CD4-positive, alpha-beta T cell treated with Interleukin-15 for 4 hours (primary cell): Measurements from ENCODE around the gene SLC25A21.
"Not testable (repeated sequence)": the region's sequence is repeated elsewhere in the genome, so short reads cannot be mapped to it uniquely, and the experiment has no call there.

Source experiments
- DNase-seq: peaks from one replicate; pipeline ENCODE4 v3.0.0-alpha.2; 2020; ENCODE audit warnings: low spot score

The SLC25A21 gene

DNA sequence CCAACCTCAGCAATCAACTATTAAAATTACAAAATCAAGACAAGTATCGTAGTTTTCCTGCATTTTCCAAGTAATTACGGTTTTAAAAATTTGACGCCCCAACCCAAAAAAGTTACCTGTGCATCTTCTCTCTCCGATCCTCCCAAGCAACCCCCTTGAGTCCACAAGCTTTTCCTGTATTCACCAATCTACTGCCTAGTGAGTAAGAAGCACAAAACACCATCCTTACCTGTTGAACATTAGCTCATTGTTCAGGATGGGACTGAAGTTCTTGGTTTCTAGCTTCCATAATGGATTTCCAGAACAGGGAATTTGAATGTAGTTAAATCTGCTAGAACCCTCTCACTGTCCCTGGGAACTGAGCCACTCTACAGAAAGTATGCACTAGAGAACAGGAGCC is 348.8 kb downstream of the SLC25A21 start:
- DNase-seq = no peak

DNA sequence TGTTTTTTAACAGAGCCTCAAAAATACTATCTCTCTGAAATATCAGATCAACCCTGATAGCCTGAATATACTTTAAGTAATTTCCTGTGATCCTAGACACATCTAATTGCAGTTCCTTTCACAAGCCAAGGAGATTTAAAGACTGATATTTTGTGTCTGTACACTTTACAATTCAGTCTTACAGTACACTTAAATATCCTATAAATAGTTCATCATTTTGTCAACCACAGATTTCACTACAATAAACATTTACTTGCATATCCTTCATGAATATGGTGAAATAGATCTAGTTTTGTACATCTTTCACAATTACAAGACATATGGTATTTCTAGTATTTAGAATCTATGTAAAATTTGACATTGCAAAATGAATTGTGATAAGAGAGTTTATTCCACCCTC is 349.7 kb downstream of the SLC25A21 start:
- DNase-seq = no peak

DNA sequence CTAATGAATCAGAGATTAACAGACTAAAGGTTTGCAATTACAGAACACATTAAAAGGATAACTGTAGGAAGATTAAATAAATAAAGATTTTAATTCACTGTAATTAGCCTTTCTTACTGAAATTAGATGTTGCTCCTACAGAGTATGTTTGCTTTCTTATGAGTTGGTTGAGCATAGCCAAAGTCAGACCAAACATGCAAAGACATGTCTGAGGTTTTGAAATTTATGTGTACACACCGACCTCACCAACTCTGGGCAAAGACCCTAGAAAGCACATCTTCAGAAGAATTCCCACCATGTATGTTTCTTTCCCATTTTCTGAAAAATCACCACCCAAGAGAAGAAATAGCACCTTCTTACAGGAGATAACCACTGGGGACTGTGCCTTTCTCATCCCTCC is 351.5 kb downstream of the SLC25A21 start:
- no peak for DNase-seq

DNA sequence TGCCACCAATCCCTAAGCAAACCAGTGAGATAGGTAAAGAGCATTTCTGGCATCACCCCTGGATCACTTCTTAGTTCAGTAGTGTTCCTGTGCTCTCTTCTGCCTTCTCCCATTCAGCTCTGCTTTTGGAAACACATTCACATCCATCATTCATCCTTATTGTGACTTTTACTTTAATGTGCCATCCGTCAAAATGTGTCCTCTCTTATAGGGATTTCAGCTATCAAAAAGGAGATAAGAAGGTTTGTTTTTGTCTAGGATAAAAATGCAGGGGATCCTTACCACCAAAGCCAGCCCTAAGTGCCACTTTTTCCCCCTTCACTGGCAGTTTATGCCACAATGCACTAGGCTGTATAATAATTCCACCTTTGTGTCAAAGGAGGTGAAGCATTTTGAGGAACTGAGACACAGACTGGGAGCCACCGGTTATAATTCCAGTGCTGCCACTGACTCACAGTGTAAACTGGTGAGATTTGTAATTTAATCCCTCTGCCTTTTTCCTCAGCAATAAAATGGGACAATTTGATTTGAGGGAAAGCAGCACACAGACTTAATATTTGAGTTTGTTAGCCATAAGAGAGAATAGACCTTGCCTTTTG is 352.2 kb downstream of the SLC25A21 start:
- no peak for DNase-seq

DNA sequence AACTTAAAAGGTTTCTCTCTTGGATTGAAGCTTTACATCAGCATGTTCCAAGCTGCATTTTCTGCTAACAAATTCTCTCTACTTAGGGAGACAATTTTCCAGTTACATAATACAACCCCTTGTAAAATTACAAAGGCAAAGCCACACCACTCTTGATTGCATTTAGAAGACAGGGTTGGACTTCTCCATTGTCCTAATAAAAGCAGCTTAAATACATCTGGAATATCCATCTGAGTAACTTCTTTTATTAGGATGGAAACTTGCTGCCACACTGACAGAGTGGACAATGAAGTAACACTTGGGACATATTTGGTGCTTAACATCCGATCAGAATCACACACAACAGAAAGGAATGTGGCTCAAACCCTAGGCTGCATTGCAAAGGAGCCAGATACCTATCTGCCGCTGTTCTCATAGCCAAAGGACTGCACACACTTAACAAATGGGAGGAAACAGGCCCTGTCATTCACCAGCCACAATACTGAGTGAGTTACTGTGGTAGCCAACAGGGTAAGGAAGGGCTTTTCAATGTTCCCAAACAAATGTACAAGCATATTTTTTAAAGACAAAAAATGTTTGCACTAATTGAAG is 353.5 kb downstream of the SLC25A21 start:
- DNase-seq = no peak

DNA sequence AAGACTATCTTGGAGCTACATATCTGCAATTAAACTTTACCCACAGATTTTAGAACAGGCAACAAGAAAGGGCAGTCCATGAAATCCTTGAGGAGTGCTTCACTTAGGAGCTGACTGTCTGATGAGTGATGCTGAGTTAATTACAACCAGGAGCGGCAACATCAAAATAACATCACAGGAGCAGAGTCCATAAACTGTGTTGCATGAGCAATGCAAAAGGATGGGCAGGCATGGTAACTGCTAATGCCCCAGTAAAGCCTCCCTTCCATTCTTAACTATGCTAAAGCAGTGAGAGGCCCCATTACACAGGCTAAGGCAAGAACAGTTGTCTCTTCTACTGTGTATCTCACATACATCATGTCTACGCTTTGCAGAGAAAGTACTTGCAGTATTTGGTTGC is 354.2 kb downstream of the SLC25A21 start:
- DNase-seq = no peak

DNA sequence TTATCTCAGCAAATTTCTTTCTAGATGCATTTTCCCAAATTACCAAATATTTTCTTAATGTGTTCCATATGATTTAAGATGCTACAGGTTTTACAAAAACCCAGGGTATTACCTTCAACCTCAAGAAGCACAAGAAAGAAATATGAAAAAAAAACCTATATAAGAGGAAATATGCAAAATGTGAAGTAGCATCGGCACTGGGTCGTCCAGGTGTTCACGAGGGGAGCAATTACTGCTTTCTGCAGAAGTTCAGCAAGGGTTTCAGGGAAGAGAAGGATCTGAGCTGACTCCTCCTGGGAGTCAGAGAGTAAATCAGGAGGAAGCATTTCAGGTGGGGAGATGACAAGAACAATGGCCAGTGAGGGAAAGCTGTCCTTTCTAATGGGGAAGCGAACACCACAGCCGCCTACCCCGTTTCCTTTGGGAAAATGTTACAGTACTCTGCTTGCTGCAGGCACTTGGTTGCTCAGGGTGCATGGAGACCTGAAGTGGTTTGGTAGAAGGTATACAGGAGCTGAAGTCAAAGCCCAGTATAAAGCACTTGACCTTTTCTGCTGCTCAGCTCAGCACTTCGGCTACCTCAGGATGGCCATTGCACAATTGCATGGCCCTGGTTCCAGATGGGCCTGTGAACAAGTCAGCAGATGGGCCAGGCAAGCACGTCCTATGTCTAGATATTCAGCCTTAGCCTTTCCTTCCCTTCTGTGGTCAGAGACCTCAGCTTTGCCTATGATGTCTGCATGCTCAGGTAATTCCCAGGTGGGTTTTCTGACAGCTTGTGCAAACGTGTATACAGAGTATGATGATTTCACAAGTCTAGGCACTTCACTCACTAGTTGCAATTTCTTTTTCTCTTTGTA is 355.1 kb downstream of the SLC25A21 start:
- DNase-seq = no peak

DNA sequence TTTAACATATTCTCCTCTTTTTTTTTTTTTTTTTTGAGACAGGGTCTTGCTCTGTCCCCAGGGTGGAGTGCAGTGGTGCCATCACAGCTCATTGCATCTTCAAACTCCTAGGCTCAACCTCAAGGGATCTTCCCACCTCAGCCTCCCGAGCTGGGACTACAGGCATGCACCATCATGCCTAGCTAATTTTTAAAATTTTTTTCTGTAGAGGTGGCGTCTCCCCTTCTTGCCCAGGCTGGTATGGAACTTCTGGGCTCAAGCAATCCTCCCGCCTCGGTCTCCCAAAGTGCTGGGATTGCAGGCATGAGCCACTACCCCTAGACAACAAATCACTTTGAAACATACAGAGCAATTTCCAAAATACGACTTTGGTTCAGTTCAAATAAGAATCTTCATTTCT is 355.9 kb downstream of the SLC25A21 start:
- no peak for DNase-seq

DNA sequence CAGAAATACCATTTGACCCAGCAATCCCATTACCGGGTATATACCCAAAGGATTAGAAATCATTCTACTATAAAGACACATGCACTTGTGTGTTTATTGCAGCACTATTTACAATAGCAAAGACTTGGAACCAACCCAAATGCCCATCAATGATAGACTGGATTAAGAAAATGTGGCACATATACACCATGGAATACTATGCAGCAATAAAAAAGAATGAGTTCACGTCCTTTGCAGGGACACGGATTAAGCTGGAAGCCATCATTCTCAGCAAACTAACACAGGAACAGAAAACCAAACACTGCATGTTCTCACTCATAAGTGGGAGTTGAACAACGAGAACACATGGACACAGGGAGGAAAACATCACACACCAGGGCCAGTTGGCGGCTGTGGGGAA is 357.6 kb downstream of the SLC25A21 start:
- not testable (repeated sequence) for DNase-seq

DNA sequence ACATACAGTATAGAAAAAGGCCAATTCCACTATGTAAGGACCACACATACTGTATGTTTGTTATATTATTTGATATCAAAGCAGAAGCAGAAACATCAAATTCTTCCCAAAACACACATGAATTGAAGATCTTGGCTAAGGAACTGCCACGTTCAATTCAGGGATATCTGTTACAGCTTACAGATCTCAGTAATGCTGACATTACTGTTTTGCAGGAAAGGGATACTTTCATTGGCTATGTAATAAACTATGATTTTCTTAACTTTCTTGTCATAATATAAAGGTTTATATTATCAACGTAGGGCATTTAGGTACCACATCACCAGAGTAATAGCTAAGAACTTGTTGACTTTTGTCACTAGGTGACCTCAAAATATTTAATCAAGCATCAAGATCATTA is 362.2 kb downstream of the SLC25A21 start:
- DNase-seq = no peak

DNA sequence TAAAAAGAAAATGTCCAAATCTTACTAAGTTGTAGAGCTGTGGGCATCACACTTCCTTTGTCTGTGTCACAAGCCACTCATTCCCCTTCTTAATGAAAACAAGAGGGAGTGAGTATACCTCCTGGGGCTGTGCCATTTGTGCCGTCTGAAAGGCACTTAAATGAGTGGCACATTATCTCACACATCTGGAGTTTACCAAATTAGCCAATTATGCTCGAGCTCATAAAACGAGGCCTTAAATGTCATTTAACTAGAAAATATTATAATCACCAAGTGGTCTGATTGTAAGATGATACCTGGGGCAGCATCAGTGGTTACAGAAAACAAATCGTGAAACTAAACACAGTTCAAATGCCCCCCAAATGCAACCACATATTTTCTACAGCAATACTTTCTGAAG is 364.7 kb downstream of the SLC25A21 start:
- no peak for DNase-seq

DNA sequence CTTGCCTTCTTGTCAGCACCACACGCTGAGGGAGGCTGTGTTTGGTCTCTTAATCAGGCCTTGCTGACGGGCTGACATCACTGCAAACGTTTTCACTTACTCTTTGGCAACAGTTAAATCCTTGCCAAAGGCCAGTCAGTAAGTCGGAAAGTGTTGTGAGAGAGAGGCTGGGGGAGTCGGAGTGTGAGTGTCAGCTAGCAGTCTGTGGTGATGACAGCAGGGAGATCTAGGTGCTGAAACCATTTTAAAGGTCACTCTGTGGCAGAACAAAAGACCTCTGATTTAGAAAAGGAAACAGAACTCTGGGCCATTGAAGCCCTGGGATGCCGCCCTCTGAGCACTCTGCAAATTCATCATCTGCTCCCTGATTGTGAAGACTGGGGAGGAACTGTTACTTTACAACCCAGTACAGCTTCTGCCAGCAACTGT is 367.3 kb downstream of the SLC25A21 start:
- no peak for DNase-seq

DNA sequence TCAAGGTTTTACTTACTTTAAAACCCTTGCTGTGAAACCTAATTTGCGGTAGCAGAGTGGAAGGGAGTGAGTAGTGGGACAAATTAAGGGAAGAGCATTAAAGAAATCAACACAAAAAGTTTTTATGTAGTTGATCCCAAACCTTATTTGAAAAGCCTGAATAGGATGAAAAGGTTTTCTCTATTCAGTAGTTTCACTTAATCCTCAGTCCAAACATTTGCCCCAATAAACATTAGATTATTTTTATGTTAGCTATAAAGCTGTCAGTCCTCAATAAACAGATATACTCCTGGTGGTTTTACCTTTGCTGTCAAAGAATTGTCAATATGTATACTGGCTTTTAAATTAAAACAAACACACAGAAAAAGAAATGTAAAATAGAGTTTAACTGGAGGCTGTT is 374.8 kb downstream of the SLC25A21 start:
- DNase-seq = no peak

DNA sequence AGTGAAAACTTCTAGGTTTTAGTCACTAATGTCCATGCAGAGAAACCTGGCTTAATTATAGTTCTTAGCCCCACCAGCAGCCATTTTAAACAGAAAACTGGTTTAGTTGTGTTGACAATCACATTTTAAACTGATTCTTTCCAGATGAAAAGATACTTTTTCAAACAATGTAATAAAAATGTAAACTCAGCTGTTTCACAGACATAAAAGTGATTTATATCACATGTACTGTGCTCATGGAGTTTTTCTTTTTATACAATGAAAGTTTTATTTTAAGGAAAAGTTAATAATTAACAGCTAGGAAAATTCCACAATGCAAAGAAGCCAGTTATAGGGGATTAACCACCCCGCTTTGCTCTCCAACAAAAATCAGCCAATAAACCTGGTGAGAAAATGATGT is 381.0 kb downstream of the SLC25A21 start:
- no peak for DNase-seq

DNA sequence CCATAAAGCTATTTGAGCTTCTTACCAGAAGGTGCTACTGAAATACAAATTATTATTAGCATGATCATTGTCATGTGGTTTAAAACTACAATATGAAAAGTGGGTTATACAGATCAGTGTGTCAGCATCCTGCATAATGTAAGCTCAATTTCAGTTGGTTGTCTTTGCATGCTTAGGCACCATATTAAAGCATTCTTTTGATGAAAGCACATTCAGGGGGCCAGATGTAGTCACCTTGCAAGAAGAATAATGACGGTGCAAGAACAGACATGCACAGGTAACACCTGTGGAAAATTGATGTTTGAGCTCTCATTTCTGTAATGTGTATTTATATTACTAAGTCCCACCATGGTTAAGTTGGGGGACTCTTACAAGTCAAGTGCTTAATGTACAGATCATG is 386.9 kb downstream of the SLC25A21 start:
- DNase-seq = no peak

DNA sequence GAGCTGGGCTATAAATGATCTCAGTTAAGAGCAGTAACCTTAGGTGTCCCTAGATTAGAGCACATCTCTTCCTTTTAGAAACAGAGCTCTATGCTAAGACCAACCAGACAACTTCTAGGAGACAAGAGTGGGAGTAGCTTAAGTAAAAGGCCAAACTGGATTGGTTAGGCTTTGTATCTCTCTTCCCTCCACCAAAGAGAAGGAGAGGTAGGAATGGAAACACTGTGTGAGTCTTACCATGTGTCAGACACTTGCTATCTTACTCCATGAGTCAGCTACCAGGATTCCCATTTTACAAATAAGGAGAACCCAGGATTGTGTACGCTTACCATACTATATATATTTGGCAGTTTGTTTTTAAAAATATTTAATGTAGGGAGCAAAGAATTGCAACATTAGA is 387.9 kb downstream of the SLC25A21 start:
- no peak for DNase-seq

DNA sequence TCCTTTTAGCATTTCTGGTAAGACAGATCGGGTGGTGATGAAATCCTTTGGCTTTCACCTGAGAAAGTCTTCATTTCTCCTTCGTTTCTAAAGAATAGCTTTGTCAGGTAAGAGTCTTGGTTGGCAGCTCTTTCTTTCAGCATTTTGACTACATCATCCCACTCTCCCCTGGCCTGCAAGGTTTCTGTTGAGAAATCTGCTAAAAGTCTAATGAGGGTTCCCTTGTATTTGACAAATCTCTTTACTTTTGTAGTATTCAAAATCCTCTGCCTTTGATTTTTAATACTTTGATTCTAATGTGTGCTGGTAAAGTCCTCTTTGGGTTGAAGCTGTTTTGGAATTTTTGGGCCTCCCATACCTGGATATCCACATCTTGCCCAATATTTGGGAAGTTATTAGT is 390.5 kb downstream of the SLC25A21 start:
- no peak for DNase-seq

DNA sequence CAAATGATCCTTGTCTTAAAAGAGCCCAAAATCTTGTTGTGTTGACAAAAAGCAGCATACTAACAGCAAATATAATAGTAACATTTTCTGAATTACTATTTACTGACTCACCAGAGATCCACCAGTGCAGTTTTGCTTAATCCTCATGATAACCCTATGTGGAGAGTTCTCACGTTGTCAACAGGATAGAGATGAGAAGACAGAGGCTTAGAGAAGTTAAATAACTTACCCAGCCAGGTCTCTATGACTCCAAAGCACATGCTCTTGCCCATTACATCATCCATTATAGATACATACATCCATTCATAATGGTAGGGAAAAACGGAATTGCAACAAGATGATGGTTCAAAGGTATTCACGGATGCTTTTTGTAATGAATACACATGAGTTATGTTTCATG is 398.8 kb downstream of the SLC25A21 start:
- no peak for DNase-seq

DNA sequence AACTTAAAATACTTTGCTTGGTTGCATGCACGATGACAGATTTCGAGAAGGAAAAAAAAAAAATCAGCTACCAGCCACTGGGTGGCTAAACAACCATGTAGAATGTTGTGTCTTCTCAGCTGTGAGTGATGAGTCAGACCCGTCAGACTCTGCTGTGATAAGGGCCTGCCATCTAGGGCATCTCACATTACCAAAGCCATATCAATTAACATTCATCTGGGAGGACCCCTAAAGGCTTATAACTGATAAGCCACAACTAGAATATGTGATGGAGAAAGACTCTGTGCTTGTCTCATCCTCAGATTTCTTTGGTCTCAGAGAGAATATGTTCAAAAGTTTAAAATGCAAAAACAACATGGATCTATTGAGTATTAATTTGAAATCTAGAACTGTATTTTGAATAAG is 399.3 kb downstream of the SLC25A21 start:
- DNase-seq = no peak

DNA sequence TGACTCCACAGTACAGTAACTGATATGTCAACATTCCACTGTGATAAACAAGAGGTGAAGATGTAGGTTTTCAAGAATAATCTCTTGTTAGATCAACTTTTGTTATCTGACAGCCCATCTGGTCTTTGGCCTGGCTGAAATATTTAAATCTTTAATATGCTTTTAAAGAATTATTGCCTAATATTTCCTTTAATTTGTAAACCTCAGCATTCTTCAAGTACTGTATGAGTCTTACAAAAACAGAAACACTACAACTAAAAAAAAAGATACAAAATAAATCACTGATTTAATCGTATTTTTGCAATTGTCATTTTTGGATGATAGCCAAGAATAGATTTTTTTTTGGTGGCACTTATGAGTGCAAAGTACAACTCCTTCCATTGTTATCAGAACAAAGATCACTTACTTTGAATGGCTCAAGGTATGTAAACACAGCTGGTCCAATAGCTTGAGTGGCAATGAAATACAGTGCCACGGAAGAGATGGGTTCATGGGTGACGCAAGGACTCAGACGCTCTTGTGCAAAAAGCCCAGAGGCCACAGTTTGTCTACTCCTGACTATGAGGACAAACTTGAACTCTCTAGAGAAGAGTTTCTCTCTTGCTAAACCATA is 401.3 kb downstream of the SLC25A21 start:
- DNase-seq = no peak

DNA sequence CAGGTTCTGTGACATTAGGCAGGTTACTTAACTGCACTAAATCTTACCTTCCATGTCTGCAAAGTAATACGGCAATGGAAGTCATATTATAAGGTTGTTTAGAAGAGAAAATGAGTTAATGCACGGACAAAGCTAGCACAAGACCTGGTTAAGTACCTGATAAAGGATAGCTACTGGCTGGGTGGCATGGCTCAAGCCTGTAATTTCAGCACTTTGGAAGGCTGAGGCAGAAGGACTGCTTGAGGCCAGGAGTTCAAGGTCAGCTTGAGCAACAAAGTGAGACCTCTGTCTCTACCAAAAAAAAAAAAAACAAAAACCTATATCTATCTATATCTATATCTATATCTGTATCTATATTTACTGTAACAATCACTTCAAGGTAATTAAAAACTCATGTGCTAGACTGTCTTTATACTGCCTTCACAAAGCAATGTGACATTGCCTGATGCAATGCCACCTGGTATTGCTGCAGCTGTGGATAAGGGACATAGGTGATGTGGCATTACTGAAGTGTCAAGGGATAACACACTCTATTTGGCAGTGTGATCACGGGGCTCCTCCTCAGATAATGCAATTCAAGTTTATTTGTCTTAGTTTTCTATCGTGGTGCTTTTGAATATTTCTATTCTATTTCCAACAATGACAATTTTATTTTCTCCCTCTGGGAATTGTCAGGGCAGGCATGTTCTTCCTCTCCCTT is 403.6 kb downstream of the SLC25A21 start:
- no peak for DNase-seq

DNA sequence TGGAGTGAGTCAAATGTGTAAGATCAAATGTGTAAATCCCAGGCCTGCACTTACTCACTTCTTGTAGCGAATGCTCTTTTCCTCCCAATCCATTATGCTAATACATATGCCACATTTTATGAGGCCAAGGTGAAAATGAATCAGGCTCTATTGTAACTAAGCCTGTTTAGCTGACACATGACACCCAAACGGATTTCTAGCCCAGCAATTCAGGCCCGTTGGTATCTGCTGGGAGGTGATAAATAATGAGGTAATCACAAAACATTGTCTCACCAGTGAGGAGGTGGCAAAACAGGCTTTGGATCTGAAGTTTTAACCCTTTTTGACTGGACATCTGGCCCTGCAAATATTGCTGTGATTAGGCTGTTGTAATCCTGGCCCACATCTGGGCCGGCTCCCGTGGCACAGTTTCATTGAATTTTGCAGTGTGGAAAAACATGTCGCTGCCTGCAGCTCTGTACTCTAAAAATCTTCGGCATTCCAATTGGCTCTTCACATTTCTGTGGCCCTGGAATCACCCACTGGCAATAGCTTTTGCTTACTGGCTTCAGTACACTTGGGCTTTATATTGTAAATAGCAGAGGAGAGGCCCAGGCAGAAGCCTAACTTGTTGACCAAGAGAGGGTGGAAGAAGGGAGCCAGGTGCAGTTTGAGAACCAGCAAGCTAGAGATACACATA is 404.7 kb downstream of the SLC25A21 start:
- DNase-seq = no peak
